HEK293T (cell line): Measurements from ENCODE around the gene MFSD8.
"Not testable (repeated sequence)": the region's sequence is repeated elsewhere in the genome, so short reads cannot be mapped to it uniquely, and the experiment has no call there.

ENCODE experiments used
- BHLHE40 ChIP-seq: fragments of 450-650 bp; IDR thresholded peaks from 2 replicates; pipeline ENCODE4 v1.6.1; 2016; ENCODE audit warnings: mild to moderate bottlenecking, moderate library complexity, borderline replicate concordance
- CTBP1 ChIP-seq: fragments of 450-650 bp; IDR thresholded peaks from 2 replicates; pipeline ENCODE4 v1.6.1; 2016; ENCODE audit warnings: borderline replicate concordance
- ELF4 ChIP-seq: fragments of 450-650 bp; IDR thresholded peaks from 2 replicates; pipeline ENCODE4 v1.6.1; 2017; ENCODE audit warnings: antibody characterized with exemption
- FOXA1 ChIP-seq: fragments of 450-650 bp; IDR thresholded peaks from 2 replicates; pipeline ENCODE4 v1.6.1; 2016; ENCODE audit warnings: mild to moderate bottlenecking
- FOXK2 ChIP-seq: fragments of 450-650 bp; IDR thresholded peaks from 2 replicates; pipeline ENCODE4 v1.6.1; 2016; ENCODE audit warnings: mild to moderate bottlenecking
- FOXM1 ChIP-seq: fragments of 450-650 bp; IDR thresholded peaks from 2 replicates; pipeline ENCODE4 v1.6.1; 2017; ENCODE audit warnings: mild to moderate bottlenecking, borderline replicate concordance
- L3MBTL2 ChIP-seq: fragments of 450-650 bp; conservative IDR thresholded peaks from 2 replicates; pipeline ENCODE4 v1.6.1; 2016; ENCODE audit warnings: mild to moderate bottlenecking
- LEF1 ChIP-seq: fragments of 450-650 bp; IDR thresholded peaks from 2 replicates; pipeline ENCODE4 v1.6.1; 2017; ENCODE audit warnings: mild to moderate bottlenecking, borderline replicate concordance
- NFRKB ChIP-seq: fragments of 450-650 bp; IDR thresholded peaks from 2 replicates; pipeline ENCODE4 v1.6.1; 2016; ENCODE audit warnings: mild to moderate bottlenecking, moderate library complexity
- PKNOX1 ChIP-seq: fragments of 450-650 bp; IDR thresholded peaks from 2 replicates; pipeline ENCODE4 v1.6.1; 2016
- SP1 ChIP-seq: fragments of 450-650 bp; IDR thresholded peaks from 2 replicates; pipeline ENCODE4 v1.6.1; 2017
- SUZ12 ChIP-seq: fragments of 450-650 bp; IDR thresholded peaks from 2 replicates; pipeline ENCODE4 v1.6.1; 2016; ENCODE audit warnings: mild to moderate bottlenecking

GRCh38 chr4:127970925-127971324 lies 6.0 kb upstream of the MFSD8 start:
- TF ChIP-seq BHLHE40, LEF1, ELF4, FOXM1, SP1, SUZ12, L3MBTL2, PKNOX1, NFRKB, FOXK2, CTBP1, FOXA1: not testable (repeated sequence)
